HepG2 (cell line): ENCODE measurements around the gene STAP2. TPM values are rescaled to one million over a fixed set of nuclear protein-coding genes. Genes with fewer than 3 reads are reported as not detected.
A peak's percentile ranks its signal among the peaks of the same experiment; 100 is the strongest.

Experiments
- CHCHD3 ChIP-seq: sonication (generic); formaldehyde crosslinking; IDR thresholded peaks from 2 replicates; pipeline ENCODE4 v1.8.0; 2022; ENCODE audit warnings: mild to moderate bottlenecking, missing genetic modification reagents, moderate library complexity
- CHD2 ChIP-seq: IDR thresholded peaks from 2 replicates; pipeline ENCODE4 v1.6.1; 2011; ENCODE audit warnings: low read depth, low read length, improper control_type of control experiment
- FOSL1 ChIP-seq: sonication (generic); formaldehyde crosslinking; IDR thresholded peaks from 2 replicates; pipeline ENCODE4 v1.9.0; 2021; ENCODE audit warnings: missing genetic modification reagents, borderline replicate concordance
- IKZF1 ChIP-seq: fragments of 450-650 bp; IDR thresholded peaks from 2 replicates; pipeline ENCODE4 v1.7.1; 2016
- MTF1 ChIP-seq: sonication (generic); formaldehyde crosslinking; IDR thresholded peaks from 2 replicates; pipeline ENCODE4 v1.5.0; 2020; ENCODE audit warnings: missing genetic modification reagents
- NFKBIZ ChIP-seq: IDR thresholded peaks from 2 replicates; pipeline ENCODE4 v1.6.1; 2018; ENCODE audit warnings: missing genetic modification reagents, missing compliant biosample characterization
- NR0B2 ChIP-seq: sonication (generic); formaldehyde crosslinking; IDR thresholded peaks from 2 replicates; pipeline ENCODE4 v1.4.0; 2020; ENCODE audit warnings: mild to moderate bottlenecking, missing genetic modification reagents
- PAF1 ChIP-seq: IDR thresholded peaks from 2 replicates; pipeline ENCODE4 v1.6.1; 2016; ENCODE audit warnings: missing genetic modification reagents, missing compliant biosample characterization
- PHF20 ChIP-seq: sonication (generic); formaldehyde crosslinking; IDR thresholded peaks from 2 replicates; pipeline ENCODE4 v1.5.0; 2020; ENCODE audit warnings: mild to moderate bottlenecking, missing genetic modification reagents
- POLR2AphosphoS2 ChIP-seq: IDR thresholded peaks from 2 replicates; pipeline ENCODE4 v1.6.1; 2011; ENCODE audit warnings: low read depth, low read length, improper control_type of control experiment
- RAD21 ChIP-seq: fragments of 450-650 bp; formaldehyde crosslinking; IDR thresholded peaks from 2 replicates; pipeline ENCODE4 v1.5.0; 2020; ENCODE audit warnings: mild to moderate bottlenecking
- SATB2 ChIP-seq: sonication (generic); formaldehyde crosslinking; IDR thresholded peaks from 2 replicates; pipeline ENCODE4 v1.5.0; 2020; ENCODE audit warnings: missing genetic modification reagents
- SRY ChIP-seq: sonication (generic); formaldehyde crosslinking; IDR thresholded peaks from 2 replicates; pipeline ENCODE4 v1.8.0; 2022; ENCODE audit warnings: mild to moderate bottlenecking, missing genetic modification reagents
- ZNF354B ChIP-seq: sonication (generic); formaldehyde crosslinking; IDR thresholded peaks from 2 replicates; pipeline ENCODE4 v1.8.0; 2022; ENCODE audit warnings: mild to moderate bottlenecking, missing genetic modification reagents
- ZNF780A ChIP-seq: sonication (generic); formaldehyde crosslinking; IDR thresholded peaks from 2 replicates; pipeline ENCODE4 v1.8.0; 2022; ENCODE audit warnings: mild to moderate bottlenecking, missing genetic modification reagents, moderate library complexity
- ZNF784 ChIP-seq: sonication (generic); formaldehyde crosslinking; IDR thresholded peaks from 2 replicates; pipeline ENCODE4 v1.5.1; 2020; ENCODE audit warnings: missing genetic modification reagents, mild to moderate bottlenecking, borderline replicate concordance
- ZNF790 ChIP-seq: sonication (generic); formaldehyde crosslinking; IDR thresholded peaks from 2 replicates; pipeline ENCODE4 v1.8.0; 2022; ENCODE audit warnings: missing genetic modification reagents, mild to moderate bottlenecking, borderline replicate concordance
- polyA plus RNA-seq, 8 experiments: library from polyadenylated mRNA; depleted of rRNA in 3 of 8; stranded (reverse) in 7 of 8; unstranded in 1 of 8; fragments of >200 nt; fragmentation: Illumina TruSeq in 4 of 8; extraction: Trizol in 4 of 8; gene quantifications; 2 replicates each; pipeline versions ENCODE4 v1.2.1 to v1.2.3, GENCODE V29; 2011 to 2016; ENCODE audit warnings: low read depth in 4 of 8, missing spikeins in 1 of 8, mixed read lengths in 1 of 8; ENCODE audit not compliant: insufficient read depth in 1 of 8
- total RNA-seq, 5 experiments: library from RNA; depleted of rRNA; stranded (reverse); fragments of >200 nt; fragmentation: Illumina TruSeq; extraction: Trizol; gene quantifications; 2 replicates each; pipeline ENCODE4 v1.2.3, GENCODE V29; 2016; ENCODE audit warnings: low read depth in 1 of 5
- TF ChIP-seq, protein P1 (sequence below): sonication (generic); formaldehyde crosslinking; IDR thresholded peaks from 2 replicates; pipeline ENCODE4 v1.4.0; 2020; ENCODE audit warnings: missing genetic modification reagents
- TF ChIP-seq, protein P2 (sequence below): sonication (generic); formaldehyde crosslinking; IDR thresholded peaks from 2 replicates; pipeline ENCODE4 v1.8.1; 2023; ENCODE audit warnings: mild to moderate bottlenecking, missing genetic modification reagents
- TF ChIP-seq, protein P3 (sequence below), 2 experiments: sonication (generic) in 1 of 2; formaldehyde crosslinking in 1 of 2; IDR thresholded peaks; 2 replicates each; pipeline versions ENCODE4 v1.4.0 to v1.6.1; 2016 to 2020; ENCODE audit warnings: borderline replicate concordance in 1 of 2, low read depth in 1 of 2, mild to moderate bottlenecking in 1 of 2, missing genetic modification reagents in 1 of 2

The STAP2 gene
- total and polyA plus RNA-seq, 2 of the 13 experiments (the other 11 are each of a cell fraction or from before 2014, with no cell fraction given): 39.0 to 43.7 TPM

DNA sequence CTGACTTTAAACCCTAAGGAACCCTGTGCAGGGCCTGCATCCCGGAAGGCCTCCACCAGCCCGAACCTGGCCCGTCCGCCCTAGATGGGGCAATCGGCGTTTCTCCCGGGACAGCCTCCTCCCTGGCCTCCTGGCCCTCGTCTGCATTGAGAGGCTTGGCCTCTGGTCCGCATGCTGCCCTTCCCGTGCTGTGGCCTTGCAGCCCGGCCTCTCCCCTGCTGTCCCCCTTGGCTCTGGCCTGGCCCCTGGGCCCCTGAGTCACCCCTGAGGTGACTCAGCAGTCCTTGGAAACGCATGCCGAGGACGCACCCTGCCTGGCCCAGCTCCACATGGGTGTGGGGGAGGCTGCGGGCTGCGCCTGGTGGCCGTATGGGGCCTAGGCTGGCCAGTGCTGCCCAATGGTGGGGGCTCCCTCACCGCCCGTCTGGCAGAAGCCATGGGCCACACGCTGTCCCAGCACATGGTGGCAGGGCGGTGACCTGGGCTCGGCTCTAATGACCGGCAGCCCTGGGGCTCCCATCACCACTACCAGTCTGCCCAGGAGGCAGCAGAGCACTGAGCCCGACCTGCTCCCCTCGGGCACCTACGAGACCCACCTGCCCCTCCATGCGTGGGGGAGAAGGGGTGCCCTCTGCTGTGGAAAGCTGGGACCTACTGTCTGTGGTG lies 36.0 kb upstream of the STAP2 start (continued):
- no peak; the same call in 1 of the 2 replicates for TF ChIP-seq NR0B2
- TF ChIP-seq RAD21 (CRISPR knock-in tag): peak; percentile 71
- no peak for TF ChIP-seq POLR2AphosphoS2
- TF ChIP-seq IKZF1: no peak
- TF ChIP-seq, protein P1, sequence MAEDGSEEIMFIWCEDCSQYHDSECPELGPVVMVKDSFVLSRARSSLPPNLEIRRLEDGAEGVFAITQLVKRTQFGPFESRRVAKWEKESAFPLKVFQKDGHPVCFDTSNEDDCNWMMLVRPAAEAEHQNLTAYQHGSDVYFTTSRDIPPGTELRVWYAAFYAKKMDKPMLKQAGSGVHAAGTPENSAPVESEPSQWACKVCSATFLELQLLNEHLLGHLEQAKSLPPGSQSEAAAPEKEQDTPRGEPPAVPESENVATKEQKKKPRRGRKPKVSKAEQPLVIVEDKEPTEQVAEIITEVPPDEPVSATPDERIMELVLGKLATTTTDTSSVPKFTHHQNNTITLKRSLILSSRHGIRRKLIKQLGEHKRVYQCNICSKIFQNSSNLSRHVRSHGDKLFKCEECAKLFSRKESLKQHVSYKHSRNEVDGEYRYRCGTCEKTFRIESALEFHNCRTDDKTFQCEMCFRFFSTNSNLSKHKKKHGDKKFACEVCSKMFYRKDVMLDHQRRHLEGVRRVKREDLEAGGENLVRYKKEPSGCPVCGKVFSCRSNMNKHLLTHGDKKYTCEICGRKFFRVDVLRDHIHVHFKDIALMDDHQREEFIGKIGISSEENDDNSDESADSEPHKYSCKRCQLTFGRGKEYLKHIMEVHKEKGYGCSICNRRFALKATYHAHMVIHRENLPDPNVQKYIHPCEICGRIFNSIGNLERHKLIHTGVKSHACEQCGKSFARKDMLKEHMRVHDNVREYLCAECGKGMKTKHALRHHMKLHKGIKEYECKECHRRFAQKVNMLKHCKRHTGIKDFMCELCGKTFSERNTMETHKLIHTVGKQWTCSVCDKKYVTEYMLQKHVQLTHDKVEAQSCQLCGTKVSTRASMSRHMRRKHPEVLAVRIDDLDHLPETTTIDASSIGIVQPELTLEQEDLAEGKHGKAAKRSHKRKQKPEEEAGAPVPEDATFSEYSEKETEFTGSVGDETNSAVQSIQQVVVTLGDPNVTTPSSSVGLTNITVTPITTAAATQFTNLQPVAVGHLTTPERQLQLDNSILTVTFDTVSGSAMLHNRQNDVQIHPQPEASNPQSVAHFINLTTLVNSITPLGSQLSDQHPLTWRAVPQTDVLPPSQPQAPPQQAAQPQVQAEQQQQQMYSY (CRISPR knock-in tag): no peak
- TF ChIP-seq NFKBIZ (CRISPR knock-in tag): peak; percentile 86
- no peak for TF ChIP-seq MTF1
- TF ChIP-seq SRY (CRISPR knock-in tag): peak; percentile 47; the same call in 1 of the 2 replicates
- no peak for TF ChIP-seq SATB2 (CRISPR knock-in tag)
- TF ChIP-seq PHF20 (CRISPR knock-in tag): 0 out of 2 replicates have a peak, but pooled peaks have one; percentile 35
- no peak for TF ChIP-seq ZNF790 (CRISPR knock-in tag)
- TF ChIP-seq ZNF780A (CRISPR knock-in tag): no peak
- 0 out of 2 replicates have a peak, but pooled peaks have one; percentile 68 for TF ChIP-seq ZNF354B (CRISPR knock-in tag)
- TF ChIP-seq FOSL1 (CRISPR knock-in tag): peak; percentile 88
- peak; percentile 80; the same call in 1 of the 2 replicates for TF ChIP-seq ZNF784 (CRISPR knock-in tag)
- TF ChIP-seq, protein P2, sequence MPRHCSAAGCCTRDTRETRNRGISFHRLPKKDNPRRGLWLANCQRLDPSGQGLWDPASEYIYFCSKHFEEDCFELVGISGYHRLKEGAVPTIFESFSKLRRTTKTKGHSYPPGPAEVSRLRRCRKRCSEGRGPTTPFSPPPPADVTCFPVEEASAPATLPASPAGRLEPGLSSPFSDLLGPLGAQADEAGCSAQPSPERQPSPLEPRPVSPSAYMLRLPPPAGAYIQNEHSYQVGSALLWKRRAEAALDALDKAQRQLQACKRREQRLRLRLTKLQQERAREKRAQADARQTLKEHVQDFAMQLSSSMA (CRISPR knock-in tag): no peak
- TF ChIP-seq CHD2: 0 out of 2 replicates have a peak, but pooled peaks have one; percentile 47
- no peak for TF ChIP-seq PAF1 (CRISPR knock-in tag)
- no peak for TF ChIP-seq CHCHD3 (CRISPR knock-in tag)
- TF ChIP-seq, protein P3, sequence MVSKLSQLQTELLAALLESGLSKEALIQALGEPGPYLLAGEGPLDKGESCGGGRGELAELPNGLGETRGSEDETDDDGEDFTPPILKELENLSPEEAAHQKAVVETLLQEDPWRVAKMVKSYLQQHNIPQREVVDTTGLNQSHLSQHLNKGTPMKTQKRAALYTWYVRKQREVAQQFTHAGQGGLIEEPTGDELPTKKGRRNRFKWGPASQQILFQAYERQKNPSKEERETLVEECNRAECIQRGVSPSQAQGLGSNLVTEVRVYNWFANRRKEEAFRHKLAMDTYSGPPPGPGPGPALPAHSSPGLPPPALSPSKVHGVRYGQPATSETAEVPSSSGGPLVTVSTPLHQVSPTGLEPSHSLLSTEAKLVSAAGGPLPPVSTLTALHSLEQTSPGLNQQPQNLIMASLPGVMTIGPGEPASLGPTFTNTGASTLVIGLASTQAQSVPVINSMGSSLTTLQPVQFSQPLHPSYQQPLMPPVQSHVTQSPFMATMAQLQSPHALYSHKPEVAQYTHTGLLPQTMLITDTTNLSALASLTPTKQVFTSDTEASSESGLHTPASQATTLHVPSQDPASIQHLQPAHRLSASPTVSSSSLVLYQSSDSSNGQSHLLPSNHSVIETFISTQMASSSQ (IDR thresholded peaks at IDR 0.05; ENCODE audit: low read depth): no peak; the same call in 1 of the 2 replicates
- TF ChIP-seq, protein P3 (CRISPR knock-in tag; IDR thresholded peaks at IDR 0.05; ENCODE audit: borderline replicate concordance): peak; percentile 71
